GM12872 (cell line): ENCODE data around the gene RRP8.

Experiments used
- CTCF ChIP-seq: IDR thresholded peaks from 3 replicates; pipeline ENCODE4 v1.5.1; 2011; ENCODE audit warnings: low read depth, mild to moderate bottlenecking, low read length, moderate library complexity; ENCODE audit not compliant: insufficient read depth

Gene RRP8

GRCh38 chr11:6637871-6638270 is 34.5 kb upstream of the RRP8 start:
- TF ChIP-seq CTCF: no peak

GRCh38 chr11:6636480-6636879 is 33.1 kb upstream of the RRP8 start:
- no peak for TF ChIP-seq CTCF

GRCh38 chr11:6635082-6635932 is 31.9 kb upstream of the RRP8 start:
- TF ChIP-seq CTCF: no peak

GRCh38 chr11:6634534-6634933 is 31.1 kb upstream of the RRP8 start:
- TF ChIP-seq CTCF: no peak

- no peak for TF ChIP-seq CTCF
These were observed 30.3 kb upstream of the RRP8 start for GRCh38 chr11:6633422-6634408.

GRCh38 chr11:6632116-6633073 is 29.0 kb upstream of the RRP8 start:
- no peak for TF ChIP-seq CTCF
